NB4 (cell line): ENCODE measurements around the gene PNMA8C.

Source experiments
- POLR2A ChIP-seq: IDR thresholded peaks from 2 replicates; pipeline ENCODE4 v1.6.1; 2011; ENCODE audit warnings: mild to moderate bottlenecking; ENCODE audit not compliant: insufficient read length; ENCODE audit errors: extremely low read depth
- TF ChIP-seq, protein P1 (sequence below): IDR thresholded peaks from one replicate; pipeline ENCODE4 v1.5.1; 2012; ENCODE audit warnings: low read depth, low read length

DNA sequence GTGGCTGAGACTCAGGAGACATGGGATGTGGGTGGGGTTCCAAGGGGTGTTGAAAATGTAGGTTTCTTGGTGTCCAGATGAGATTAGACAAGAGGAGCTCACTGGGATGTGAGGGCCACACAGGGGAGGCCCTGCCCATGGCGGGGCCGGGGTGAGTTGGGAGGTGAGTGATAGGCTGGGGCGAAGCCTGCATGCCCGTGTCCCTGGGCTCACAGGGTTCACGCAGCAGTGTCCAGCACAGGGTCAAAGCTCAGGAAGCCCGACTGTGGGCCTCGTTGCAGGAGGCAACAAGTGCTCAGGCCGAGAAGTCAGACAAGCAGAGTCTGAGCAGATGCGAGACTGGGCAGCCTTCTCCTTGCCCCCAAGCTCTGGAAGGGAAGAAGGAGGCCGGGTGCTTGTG lies 42.6 kb downstream of the PNMA8C start:
- TF ChIP-seq, protein P1, sequence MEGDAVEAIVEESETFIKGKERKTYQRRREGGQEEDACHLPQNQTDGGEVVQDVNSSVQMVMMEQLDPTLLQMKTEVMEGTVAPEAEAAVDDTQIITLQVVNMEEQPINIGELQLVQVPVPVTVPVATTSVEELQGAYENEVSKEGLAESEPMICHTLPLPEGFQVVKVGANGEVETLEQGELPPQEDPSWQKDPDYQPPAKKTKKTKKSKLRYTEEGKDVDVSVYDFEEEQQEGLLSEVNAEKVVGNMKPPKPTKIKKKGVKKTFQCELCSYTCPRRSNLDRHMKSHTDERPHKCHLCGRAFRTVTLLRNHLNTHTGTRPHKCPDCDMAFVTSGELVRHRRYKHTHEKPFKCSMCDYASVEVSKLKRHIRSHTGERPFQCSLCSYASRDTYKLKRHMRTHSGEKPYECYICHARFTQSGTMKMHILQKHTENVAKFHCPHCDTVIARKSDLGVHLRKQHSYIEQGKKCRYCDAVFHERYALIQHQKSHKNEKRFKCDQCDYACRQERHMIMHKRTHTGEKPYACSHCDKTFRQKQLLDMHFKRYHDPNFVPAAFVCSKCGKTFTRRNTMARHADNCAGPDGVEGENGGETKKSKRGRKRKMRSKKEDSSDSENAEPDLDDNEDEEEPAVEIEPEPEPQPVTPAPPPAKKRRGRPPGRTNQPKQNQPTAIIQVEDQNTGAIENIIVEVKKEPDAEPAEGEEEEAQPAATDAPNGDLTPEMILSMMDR: no peak
- no peak for TF ChIP-seq POLR2A
